GM12891 (cell line): ENCODE data around the gene PHF23.

Source experiments
- POLR2A ChIP-seq: IDR thresholded peaks from 2 replicates; pipeline ENCODE4 v1.6.1; 2011; ENCODE audit warnings: low read depth, low read length, control low read depth
- POLR2AphosphoS5 ChIP-seq: IDR thresholded peaks from 2 replicates; pipeline ENCODE4 v1.6.1; 2011; ENCODE audit warnings: low read depth, low read length, control low read depth
- TAF1 ChIP-seq: IDR thresholded peaks from 2 replicates; pipeline ENCODE4 v1.6.1; 2011; ENCODE audit warnings: low read depth, low read length, control low read depth

GRCh38 chr17:7218758-7219157, 20.5 kb downstream of the PHF23 start:
- TF ChIP-seq POLR2A (no peak), POLR2AphosphoS5 (no peak), TAF1 (no peak)
